Measurements from ENCODE around the gene MEI1. TPM values are rescaled to one million over a fixed set of nuclear protein-coding genes. Genes with fewer than 3 reads are reported as not detected.
"Not testable (repeated sequence)": the region's sequence is repeated elsewhere in the genome, so short reads cannot be mapped to it uniquely, and the experiment has no call there.

MEI1 gene, protein sequence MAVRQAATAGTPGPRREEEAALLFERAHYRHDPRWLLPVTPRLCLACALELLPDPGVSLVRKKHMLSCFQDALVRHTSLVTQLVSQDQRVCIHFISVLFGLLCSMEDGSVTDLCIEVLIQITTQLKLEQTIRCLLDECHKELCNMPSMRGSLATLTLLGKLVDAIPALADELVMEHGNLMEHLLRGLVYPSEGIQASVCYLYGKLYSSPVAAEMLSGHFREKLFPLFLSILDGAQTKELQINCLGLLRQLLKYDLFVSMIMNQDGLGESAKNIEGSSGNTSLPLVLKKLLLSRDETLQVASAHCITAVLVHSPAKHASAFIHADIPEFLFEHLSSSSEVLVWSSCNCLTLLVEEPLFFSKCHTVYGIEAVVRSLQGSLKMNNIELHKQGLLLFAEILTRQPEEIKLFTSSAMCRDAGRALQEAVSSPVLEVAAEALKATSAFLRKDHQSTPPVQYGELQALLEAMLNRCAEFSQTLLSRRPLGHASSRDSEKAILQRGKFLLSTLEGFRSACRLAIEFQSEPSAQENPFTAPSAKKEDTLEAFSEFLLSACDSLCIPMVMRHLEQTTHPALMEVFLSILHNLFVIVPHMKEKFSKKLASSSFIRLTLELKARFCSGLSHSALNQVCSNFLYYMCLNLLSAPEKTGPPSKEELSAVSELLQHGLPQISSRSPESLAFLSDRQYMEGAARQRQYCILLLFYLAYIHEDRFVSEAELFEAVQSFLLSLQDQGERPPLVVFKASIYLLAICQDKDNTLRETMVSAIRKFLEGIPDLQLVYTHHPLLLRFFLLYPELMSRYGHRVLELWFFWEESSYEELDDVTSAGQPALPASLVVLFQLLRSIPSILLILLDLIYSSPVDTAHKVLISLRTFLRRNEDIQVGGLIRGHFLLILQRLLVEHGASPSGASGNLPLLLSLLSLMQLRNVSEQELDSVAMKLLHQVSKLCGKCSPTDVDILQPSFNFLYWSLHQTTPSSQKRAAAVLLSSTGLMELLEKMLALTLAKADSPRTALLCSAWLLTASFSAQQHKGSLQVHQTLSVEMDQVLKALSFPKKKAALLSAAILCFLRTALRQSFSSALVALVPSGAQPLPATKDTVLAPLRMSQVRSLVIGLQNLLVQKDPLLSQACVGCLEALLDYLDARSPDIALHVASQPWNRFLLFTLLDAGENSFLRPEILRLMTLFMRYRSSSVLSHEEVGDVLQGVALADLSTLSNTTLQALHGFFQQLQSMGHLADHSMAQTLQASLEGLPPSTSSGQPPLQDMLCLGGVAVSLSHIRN
- 24.6 and 26.1 TPM in 2 replicates for total RNA-seq

GRCh38 chr22:41699264-41700107, at the start of gene MEI1:
MEI1 (plus strand) TSS chr22:41699503; CDS start chr22:41699539, 36 bp downstream.
- H3K27ac Mint-ChIP-seq = peak within 1 kb of the TSS; percentile 83

DNA sequence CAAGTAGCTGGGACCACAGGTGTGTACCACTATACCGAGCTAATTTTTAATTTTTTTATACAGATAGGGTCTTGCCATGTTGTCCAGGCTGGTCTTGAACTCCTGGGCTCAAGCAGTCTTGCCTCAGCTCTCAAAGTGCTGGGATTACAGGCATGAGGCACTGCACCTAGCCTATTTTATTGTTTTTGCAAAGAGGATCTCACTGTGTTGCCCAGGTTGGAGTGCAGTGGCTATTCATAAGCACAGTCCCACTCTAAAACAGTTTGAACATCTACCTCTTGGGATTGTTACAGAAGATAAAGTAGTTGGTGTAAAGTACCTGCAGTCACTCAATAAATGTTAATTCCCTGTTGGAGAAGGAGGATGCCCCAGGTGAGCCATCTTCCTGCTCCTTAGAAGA, 49.1 kb upstream of the MEI1 start:
- no peaks in the 10 kb centered on the region for H3K27me3 Mint-ChIP-seq (ENCODE audit: low read depth)
- intact Hi-C loops (cut with micrococcal nuclease) = no loop called here
- DNase-seq (ENCODE audit: low spot score) = no peak
- no peak overlapping the region for H3K27ac Mint-ChIP-seq
- H3K9me3 Mint-ChIP-seq = no peaks in the 10 kb centered on the region
- H3K4me3 Mint-ChIP-seq (ENCODE audit: low read depth) = no peak overlapping the region
- H3K36me3 Mint-ChIP-seq (ENCODE audit: low read depth) = peaks cover 75% of the 10 kb centered on the region
- H3K4me1 Mint-ChIP-seq (ENCODE audit: low read depth) = peaks cover 4% of the 10 kb centered on the region

More at GRCh38 chr22:41699264-41700107, at the start of gene MEI1:
- peak; percentile 84 for DNase-seq (ENCODE audit: low spot score)
- peaks cover 11% of the 10 kb centered on the region for H3K4me1 Mint-ChIP-seq (ENCODE audit: low read depth)
- intact Hi-C loops (cut with micrococcal nuclease) = loop anchor here (5.0 kb wide), 2 partner anchors 83 to 103 kb away; partner anchors contain the start of gene CCDC134
- peaks cover 7% of the 10 kb centered on the region for H3K27me3 Mint-ChIP-seq (ENCODE audit: low read depth)
- H3K4me3 Mint-ChIP-seq (ENCODE audit: low read depth) = peak within 1 kb of the TSS; percentile 61
- peaks cover 2% of the 10 kb centered on the region for H3K36me3 Mint-ChIP-seq (ENCODE audit: low read depth)
- no peaks in the 10 kb centered on the region for H3K9me3 Mint-ChIP-seq

GRCh38 chr22:41650821-41651220, 48.5 kb upstream of the MEI1 start:
- H3K36me3 Mint-ChIP-seq (ENCODE audit: low read depth) = peaks cover 79% of the 10 kb centered on the region
- H3K4me1 Mint-ChIP-seq (ENCODE audit: low read depth) = peaks cover 4% of the 10 kb centered on the region
- no peak for DNase-seq (ENCODE audit: low spot score)
- no peaks in the 10 kb centered on the region for H3K27me3 Mint-ChIP-seq (ENCODE audit: low read depth)
- H3K27ac Mint-ChIP-seq = no peak overlapping the region
- H3K9me3 Mint-ChIP-seq = no peaks in the 10 kb centered on the region
- intact Hi-C loops (cut with micrococcal nuclease) = no loop called here
- H3K4me3 Mint-ChIP-seq (ENCODE audit: low read depth) = no peak overlapping the region

- H3K27ac Mint-ChIP-seq = no peak overlapping the region
- DNase-seq (ENCODE audit: low spot score) = no peak
- H3K4me1 Mint-ChIP-seq (ENCODE audit: low read depth) = no peaks in the 10 kb centered on the region
- H3K36me3 Mint-ChIP-seq (ENCODE audit: low read depth) = peaks cover 82% of the 10 kb centered on the region
- no peaks in the 10 kb centered on the region for H3K9me3 Mint-ChIP-seq
- intact Hi-C loops (cut with micrococcal nuclease) = no loop called here
- H3K27me3 Mint-ChIP-seq (ENCODE audit: low read depth) = no peaks in the 10 kb centered on the region
- no peak overlapping the region for H3K4me3 Mint-ChIP-seq (ENCODE audit: low read depth)
Observed at GRCh38 chr22:41654322-41654721, 45.0 kb upstream of the MEI1 start.

DNA sequence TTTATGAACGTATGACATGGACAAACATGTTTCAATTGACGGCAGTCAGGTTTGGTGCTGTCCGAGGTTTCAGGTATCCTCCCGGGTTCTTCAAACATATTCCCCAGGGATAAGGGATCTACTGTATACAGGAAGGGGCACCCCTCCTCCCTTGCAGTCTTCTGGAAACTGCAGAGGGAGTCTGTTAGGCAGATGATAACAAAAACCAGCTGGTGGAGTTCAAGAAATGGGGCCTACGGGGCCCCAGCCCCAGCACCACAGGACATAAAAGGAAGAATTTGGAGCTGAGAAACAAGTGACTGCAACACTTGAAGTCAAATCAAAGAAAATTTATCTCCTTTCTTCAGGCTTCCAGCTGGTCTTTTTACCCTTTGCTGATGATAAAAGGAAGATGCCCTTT, 42.7 kb upstream of the MEI1 start:
- Mint-ChIP-seq H3K4me1 (ENCODE audit: low read depth) (no peaks in the 10 kb centered on the region), H3K27ac (no peak overlapping the region), H3K36me3 (ENCODE audit: low read depth) (peaks cover 86% of the 10 kb centered on the region), H3K4me3 (ENCODE audit: low read depth) (no peak overlapping the region), H3K9me3 (no peaks in the 10 kb centered on the region), H3K27me3 (ENCODE audit: low read depth) (no peaks in the 10 kb centered on the region)
- DNase-seq (ENCODE audit: low spot score) = no peak
- intact Hi-C loops (cut with micrococcal nuclease) = no loop called here

DNA sequence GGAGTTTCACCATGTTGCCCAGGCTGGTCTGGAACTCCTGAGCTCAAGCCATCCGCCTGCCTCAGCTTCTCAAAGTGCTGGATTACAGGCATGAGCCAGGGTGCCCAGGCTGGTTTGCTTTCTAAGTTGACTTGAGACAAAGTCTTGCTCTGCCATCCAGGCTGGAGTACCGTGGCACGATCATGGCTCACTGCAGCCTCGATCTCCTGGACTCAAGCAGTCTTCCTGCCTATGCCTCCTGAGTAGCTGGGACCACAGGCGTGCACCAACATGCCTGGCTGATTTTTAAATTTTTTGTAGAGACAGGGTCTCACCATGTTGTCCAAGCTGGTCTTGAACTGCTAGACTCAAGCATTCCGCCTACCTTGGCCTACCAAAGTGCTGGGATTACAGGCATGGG, 41.6 kb upstream of the MEI1 start:
- no peak overlapping the region for H3K27ac Mint-ChIP-seq
- no peaks in the 10 kb centered on the region for H3K4me1 Mint-ChIP-seq (ENCODE audit: low read depth)
- H3K9me3 Mint-ChIP-seq = no peaks in the 10 kb centered on the region
- intact Hi-C loops (cut with micrococcal nuclease) = no loop called here
- DNase-seq (ENCODE audit: low spot score) = no peak
- peaks cover 80% of the 10 kb centered on the region for H3K36me3 Mint-ChIP-seq (ENCODE audit: low read depth)
- H3K27me3 Mint-ChIP-seq (ENCODE audit: low read depth) = no peaks in the 10 kb centered on the region
- no peak overlapping the region for H3K4me3 Mint-ChIP-seq (ENCODE audit: low read depth)

GRCh38 chr22:41658869-41659268, 40.4 kb upstream of the MEI1 start:
- Mint-ChIP-seq H3K4me1 (ENCODE audit: low read depth) (no peaks in the 10 kb centered on the region), H3K27me3 (ENCODE audit: low read depth) (no peaks in the 10 kb centered on the region), H3K4me3 (ENCODE audit: low read depth) (no peak overlapping the region), H3K36me3 (ENCODE audit: low read depth) (peaks cover 82% of the 10 kb centered on the region), H3K9me3 (no peaks in the 10 kb centered on the region), H3K27ac (no peak overlapping the region)
- no peak for DNase-seq (ENCODE audit: low spot score)
- intact Hi-C loops (cut with micrococcal nuclease) = no loop called here

DNA sequence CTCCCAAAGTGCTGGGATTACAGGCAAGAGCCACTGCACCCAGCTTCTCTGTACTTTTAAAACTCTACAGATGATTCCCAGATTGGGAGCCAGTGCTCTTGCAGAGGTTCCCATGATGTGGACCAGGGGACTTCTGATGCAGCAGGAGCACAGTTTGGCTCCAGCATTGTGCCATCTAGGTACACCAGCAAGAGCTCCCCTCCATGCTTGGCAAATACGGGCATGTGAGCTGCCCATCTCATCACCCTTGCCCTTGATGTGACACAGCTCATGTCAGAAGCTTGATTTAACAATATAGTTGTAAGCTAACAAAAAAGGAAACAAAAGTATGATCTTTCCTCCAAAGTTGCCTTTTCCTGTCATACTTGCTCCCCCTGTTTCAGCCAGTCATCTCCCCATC, 39.4 kb upstream of the MEI1 start:
- peaks cover 81% of the 10 kb centered on the region for H3K36me3 Mint-ChIP-seq (ENCODE audit: low read depth)
- intact Hi-C loops (cut with micrococcal nuclease) = no loop called here
- no peak for DNase-seq (ENCODE audit: low spot score)

DNA sequence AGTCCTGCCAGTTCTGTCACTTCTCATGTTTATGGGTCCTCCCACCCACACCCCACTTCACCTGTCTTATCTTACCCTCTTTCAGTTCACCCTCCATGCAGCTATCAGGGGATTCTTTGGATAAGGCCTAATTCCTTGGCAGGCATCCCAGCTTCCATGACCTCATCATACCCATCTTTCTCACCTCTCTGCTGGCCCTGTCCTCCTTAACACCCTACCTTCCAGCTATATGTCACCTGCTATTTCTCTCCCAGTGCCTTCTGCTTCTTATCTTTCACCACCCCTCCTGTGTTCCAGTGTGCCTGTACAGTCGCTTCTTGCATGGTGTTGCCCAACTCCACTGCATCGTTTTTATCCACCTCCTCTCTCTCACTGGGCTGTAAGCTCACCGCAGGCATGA, 38.9 kb upstream of the MEI1 start:
- Mint-ChIP-seq H3K4me3 (ENCODE audit: low read depth) (no peak overlapping the region), H3K27me3 (ENCODE audit: low read depth) (no peaks in the 10 kb centered on the region), H3K36me3 (ENCODE audit: low read depth) (peaks cover 82% of the 10 kb centered on the region), H3K27ac (no peak overlapping the region), H3K4me1 (ENCODE audit: low read depth) (no peaks in the 10 kb centered on the region), H3K9me3 (no peaks in the 10 kb centered on the region)
- intact Hi-C loops (cut with micrococcal nuclease) = no loop called here
- no peak for DNase-seq (ENCODE audit: low spot score)

More for the DNA sequence above, 39.4 kb upstream of the MEI1 start:
- H3K4me3 Mint-ChIP-seq (ENCODE audit: low read depth) = no peak overlapping the region
- H3K9me3 Mint-ChIP-seq = no peaks in the 10 kb centered on the region
- H3K27me3 Mint-ChIP-seq (ENCODE audit: low read depth) = no peaks in the 10 kb centered on the region
- H3K27ac Mint-ChIP-seq = no peak overlapping the region
- no peaks in the 10 kb centered on the region for H3K4me1 Mint-ChIP-seq (ENCODE audit: low read depth)

DNA sequence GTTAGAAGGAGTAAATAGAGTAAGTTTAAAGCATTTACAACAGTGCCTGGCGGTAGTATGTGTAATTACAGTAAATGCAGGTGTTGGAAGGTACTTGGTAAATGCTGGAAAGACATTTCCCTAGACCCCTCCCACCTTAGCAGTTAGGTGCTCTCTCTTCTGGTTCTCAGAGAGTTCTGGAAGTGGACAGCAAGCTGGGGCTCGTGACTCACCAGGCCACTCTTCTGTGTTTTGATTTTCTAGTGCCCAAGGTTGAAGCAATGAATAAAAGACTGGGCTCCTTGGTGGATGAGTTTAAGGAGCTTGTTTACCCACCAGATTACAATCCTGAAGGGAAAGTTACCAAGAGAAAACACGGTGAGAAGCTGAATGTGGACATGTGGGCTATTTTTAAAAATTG, 38.2 kb upstream of the MEI1 start:
- Mint-ChIP-seq H3K27ac (no peak overlapping the region), H3K4me3 (ENCODE audit: low read depth) (no peak overlapping the region), H3K9me3 (no peaks in the 10 kb centered on the region), H3K27me3 (ENCODE audit: low read depth) (no peaks in the 10 kb centered on the region), H3K36me3 (ENCODE audit: low read depth) (peaks cover 78% of the 10 kb centered on the region), H3K4me1 (ENCODE audit: low read depth) (no peaks in the 10 kb centered on the region)
- intact Hi-C loops (cut with micrococcal nuclease) = no loop called here
- DNase-seq (ENCODE audit: low spot score) = no peak

GRCh38 chr22:41661713-41662112, 37.6 kb upstream of the MEI1 start:
- intact Hi-C loops (cut with micrococcal nuclease) = no loop called here
- Mint-ChIP-seq H3K4me3 (ENCODE audit: low read depth) (no peak overlapping the region), H3K9me3 (no peaks in the 10 kb centered on the region), H3K4me1 (ENCODE audit: low read depth) (peaks cover under 1% of the 10 kb centered on the region), H3K27ac (no peak overlapping the region), H3K36me3 (ENCODE audit: low read depth) (peaks cover 73% of the 10 kb centered on the region), H3K27me3 (ENCODE audit: low read depth) (no peaks in the 10 kb centered on the region)
- no peak for DNase-seq (ENCODE audit: low spot score)

DNA sequence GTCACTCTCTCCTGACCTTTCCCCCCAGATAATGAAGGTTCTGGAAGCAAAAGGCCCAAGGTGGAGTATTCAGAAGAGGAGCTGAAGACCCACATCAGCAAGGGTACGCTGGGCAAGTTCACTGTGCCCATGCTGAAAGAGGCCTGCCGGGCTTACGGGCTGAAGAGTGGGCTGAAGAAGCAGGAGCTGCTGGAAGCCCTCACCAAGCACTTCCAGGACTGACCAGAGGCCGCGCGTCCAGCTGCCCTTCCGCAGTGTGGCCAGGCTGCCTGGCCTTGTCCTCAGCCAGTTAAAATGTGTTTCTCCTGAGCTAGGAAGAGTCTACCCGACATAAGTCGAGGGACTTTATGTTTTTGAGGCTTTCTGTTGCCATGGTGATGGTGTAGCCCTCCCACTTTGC, 35.7 kb upstream of the MEI1 start:
- H3K9me3 Mint-ChIP-seq; H3K4me1 Mint-ChIP-seq (ENCODE audit: low read depth); H3K27me3 Mint-ChIP-seq (ENCODE audit: low read depth); intact Hi-C loops (cut with micrococcal nuclease); DNase-seq (ENCODE audit: low spot score); H3K27ac Mint-ChIP-seq; H3K4me3 Mint-ChIP-seq (ENCODE audit: low read depth): not testable (repeated sequence)
- peaks cover 59% of the 10 kb centered on the region for H3K36me3 Mint-ChIP-seq (ENCODE audit: low read depth)
